ENCODE measurements around the gene SPINT2. TPM values are rescaled to one million over a fixed set of nuclear protein-coding genes. Genes with fewer than 3 reads are reported as not detected.

Gene SPINT2
- total RNA-seq, 1 donor from 2014 or later: 171 TPM

DNA sequence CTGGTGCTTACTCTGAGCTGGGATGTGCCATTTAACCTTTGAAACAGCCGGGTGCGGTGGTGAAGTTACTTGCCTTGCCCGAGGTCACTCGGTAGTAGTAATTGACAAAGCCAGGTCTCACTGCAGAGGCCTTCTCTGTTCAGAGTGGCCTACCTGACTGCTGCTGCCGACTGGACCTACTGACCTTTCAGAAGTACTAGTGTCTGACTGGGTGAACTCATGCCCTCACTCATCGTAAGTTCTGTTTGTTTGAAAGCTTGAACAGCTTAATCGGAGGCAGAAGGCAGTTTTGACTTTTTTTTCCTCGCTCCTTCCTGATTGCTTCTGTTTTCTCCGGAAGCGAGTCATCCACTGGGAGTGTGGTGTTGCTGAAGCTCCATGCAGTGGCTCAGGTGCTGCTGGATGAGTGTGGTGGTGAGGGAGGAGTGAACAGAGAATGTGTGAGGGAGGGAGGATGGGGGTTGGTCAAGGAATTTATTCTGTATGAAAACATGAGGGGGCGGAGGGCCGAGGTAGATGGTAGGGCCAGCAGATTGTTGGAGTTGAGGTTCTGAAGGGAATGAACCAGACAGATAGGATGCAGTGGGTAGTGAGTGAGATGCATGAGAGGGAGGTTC is 2.7 kb downstream of the SPINT2 start:
- Histone ChIP-seq H3K9me3 (ENCODE audit: insufficient read depth, low read depth, low read length) (no peaks in the 10 kb centered on the region), H4K20me1 (ENCODE audit: insufficient read depth, low read length) (no peaks in the 10 kb centered on the region), H2AFZ (ENCODE audit: low read depth, low read length) (peak overlapping the region; percentile 61), H3K4me2 (ENCODE audit: low read length) (peak overlapping the region; percentile 63), H3K36me3 (ENCODE audit: insufficient read depth, low read length) (no peaks in the 10 kb centered on the region), H3K4me1 (ENCODE audit: insufficient read depth, low read length) (peaks cover 36% of the 10 kb centered on the region), H3K27me3 (ENCODE audit: insufficient read depth, low read length) (no peaks in the 10 kb centered on the region), H3K9ac (ENCODE audit: low read length) (peak overlapping the region; percentile 22), H3K79me2 (ENCODE audit: insufficient read depth, low read length) (no peaks in the 10 kb centered on the region), H3K4me3 (ENCODE audit: insufficient read depth, low read depth, low read length) (no peak overlapping the region), H3K27ac (ENCODE audit: low read depth, low read length) (peak overlapping the region; percentile 28)
- no peaks in the 10 kb centered on the region for H3K9me3 Mint-ChIP-seq (ENCODE audit: unreplicated experiment)
- FAIRE-seq (no peak), DNase-seq (ENCODE audit: low read depth) (peak; percentile 68)
- H3K36me3 Mint-ChIP-seq (ENCODE audit: low read depth, unreplicated experiment): peaks cover 6% of the 10 kb centered on the region
- no peak for TF ChIP-seq EZH2 (IDR thresholded peaks at IDR 0.05; ENCODE audit: insufficient read depth, low read length)
- TF ChIP-seq, protein P1, sequence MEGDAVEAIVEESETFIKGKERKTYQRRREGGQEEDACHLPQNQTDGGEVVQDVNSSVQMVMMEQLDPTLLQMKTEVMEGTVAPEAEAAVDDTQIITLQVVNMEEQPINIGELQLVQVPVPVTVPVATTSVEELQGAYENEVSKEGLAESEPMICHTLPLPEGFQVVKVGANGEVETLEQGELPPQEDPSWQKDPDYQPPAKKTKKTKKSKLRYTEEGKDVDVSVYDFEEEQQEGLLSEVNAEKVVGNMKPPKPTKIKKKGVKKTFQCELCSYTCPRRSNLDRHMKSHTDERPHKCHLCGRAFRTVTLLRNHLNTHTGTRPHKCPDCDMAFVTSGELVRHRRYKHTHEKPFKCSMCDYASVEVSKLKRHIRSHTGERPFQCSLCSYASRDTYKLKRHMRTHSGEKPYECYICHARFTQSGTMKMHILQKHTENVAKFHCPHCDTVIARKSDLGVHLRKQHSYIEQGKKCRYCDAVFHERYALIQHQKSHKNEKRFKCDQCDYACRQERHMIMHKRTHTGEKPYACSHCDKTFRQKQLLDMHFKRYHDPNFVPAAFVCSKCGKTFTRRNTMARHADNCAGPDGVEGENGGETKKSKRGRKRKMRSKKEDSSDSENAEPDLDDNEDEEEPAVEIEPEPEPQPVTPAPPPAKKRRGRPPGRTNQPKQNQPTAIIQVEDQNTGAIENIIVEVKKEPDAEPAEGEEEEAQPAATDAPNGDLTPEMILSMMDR (IDR thresholded peaks at IDR 0.05; ENCODE audit: insufficient read depth, low read depth, low read length): no peak
- no peaks in the 10 kb centered on the region for H3K27me3 Mint-ChIP-seq (ENCODE audit: low read depth, unreplicated experiment)
- H3K27ac Mint-ChIP-seq (ENCODE audit: unreplicated experiment): peak overlapping the region; percentile 83
- H3K4me3 Mint-ChIP-seq (ENCODE audit: unreplicated experiment): peak overlapping the region; percentile 58
- peaks cover 50% of the 10 kb centered on the region for H3K4me1 Mint-ChIP-seq (ENCODE audit: low read depth, unreplicated experiment)

DNA sequence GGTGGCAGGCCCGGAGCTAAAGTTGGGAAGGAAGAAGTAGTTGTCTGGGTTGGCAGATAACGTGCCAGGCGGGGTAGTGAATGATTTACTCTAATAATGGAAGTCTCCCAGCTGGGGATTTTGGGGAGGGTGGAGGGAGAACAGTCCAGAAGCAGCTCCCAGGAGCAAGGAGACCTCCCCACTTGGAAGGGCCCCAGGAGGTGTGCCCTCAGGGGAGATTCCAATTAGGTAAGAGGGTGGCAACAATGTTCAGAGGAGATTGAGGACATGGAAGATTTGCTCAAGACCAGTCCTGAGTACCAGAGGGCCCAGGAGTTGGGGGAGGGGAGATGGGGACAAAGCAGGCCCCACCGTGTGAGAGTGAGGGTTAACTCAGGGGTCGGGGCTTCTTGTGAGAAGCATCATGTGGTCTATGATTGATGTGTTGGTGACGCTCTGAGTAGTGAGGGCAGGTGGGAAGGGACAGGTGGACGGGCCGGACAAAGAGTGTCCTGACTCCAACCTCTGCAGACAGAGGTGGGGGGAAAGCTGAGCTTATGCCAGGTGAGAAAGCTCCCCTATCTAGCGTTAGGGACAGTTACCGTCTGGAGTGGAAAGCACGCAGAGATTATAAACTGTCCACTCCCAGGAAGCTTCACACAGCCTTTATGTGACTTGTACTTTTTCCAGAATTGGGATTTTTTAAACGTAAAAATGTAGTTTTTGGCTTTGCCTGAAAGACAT is 3.5 kb downstream of the SPINT2 start:
- DNase-seq (ENCODE audit: low read depth): no peak
- no peaks in the 10 kb centered on the region for H4K20me1 ChIP-seq (ENCODE audit: insufficient read depth, low read length)
- Mint-ChIP-seq H3K36me3 (ENCODE audit: low read depth, unreplicated experiment) (peaks cover 6% of the 10 kb centered on the region), H3K9me3 (ENCODE audit: unreplicated experiment) (no peaks in the 10 kb centered on the region), H3K4me3 (ENCODE audit: unreplicated experiment) (no peak overlapping the region), H3K27ac (ENCODE audit: unreplicated experiment) (peak overlapping the region; percentile 30), H3K4me1 (ENCODE audit: low read depth, unreplicated experiment) (peaks cover 50% of the 10 kb centered on the region), H3K27me3 (ENCODE audit: low read depth, unreplicated experiment) (no peaks in the 10 kb centered on the region)
- no peak overlapping the region for H3K4me3 ChIP-seq (ENCODE audit: insufficient read depth, low read depth, low read length)
- H3K9ac ChIP-seq (ENCODE audit: low read length): no peak overlapping the region
- H3K27ac ChIP-seq (ENCODE audit: low read depth, low read length): no peak overlapping the region
- no peaks in the 10 kb centered on the region for H3K27me3 ChIP-seq (ENCODE audit: insufficient read depth, low read length)
- H3K9me3 ChIP-seq (ENCODE audit: insufficient read depth, low read depth, low read length): no peaks in the 10 kb centered on the region
- peak overlapping the region; percentile 63 for H3K4me2 ChIP-seq (ENCODE audit: low read length)
- peaks cover 36% of the 10 kb centered on the region for H3K4me1 ChIP-seq (ENCODE audit: insufficient read depth, low read length)
- no peak overlapping the region for H2AFZ ChIP-seq (ENCODE audit: low read depth, low read length)
- TF ChIP-seq EZH2 (IDR thresholded peaks at IDR 0.05; ENCODE audit: insufficient read depth, low read length): no peak
- TF ChIP-seq, protein P1 (IDR thresholded peaks at IDR 0.05; ENCODE audit: insufficient read depth, low read depth, low read length): no peak
- no peak for FAIRE-seq
- no peaks in the 10 kb centered on the region for H3K36me3 ChIP-seq (ENCODE audit: insufficient read depth, low read length)
- no peaks in the 10 kb centered on the region for H3K79me2 ChIP-seq (ENCODE audit: insufficient read depth, low read length)

DNA sequence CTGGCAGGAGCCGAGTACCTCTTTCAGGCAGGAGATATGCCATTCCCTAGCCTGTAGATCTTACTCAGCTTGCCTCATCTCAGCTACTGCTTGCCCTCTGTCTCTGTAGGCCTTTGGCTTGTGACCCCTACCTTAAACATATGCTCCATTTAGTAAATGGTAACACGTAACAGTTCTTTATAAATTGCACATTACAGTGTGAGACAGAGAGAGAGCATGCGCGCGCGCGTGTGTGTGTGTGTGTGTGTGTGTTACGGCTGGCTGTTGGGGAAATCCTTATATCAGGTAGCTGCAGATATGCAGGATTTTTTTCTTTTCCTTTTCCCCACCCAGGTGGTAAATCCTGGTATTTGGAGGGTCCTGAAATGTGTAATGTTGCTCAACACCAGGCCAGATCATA is 4.2 kb downstream of the SPINT2 start:
- peaks cover 35% of the 10 kb centered on the region for H3K4me1 ChIP-seq (ENCODE audit: insufficient read depth, low read length)
- Mint-ChIP-seq H3K9me3 (ENCODE audit: unreplicated experiment) (no peaks in the 10 kb centered on the region), H3K27ac (ENCODE audit: unreplicated experiment) (no peak overlapping the region), H3K4me1 (ENCODE audit: low read depth, unreplicated experiment) (peaks cover 47% of the 10 kb centered on the region), H3K4me3 (ENCODE audit: unreplicated experiment) (no peak overlapping the region), H3K36me3 (ENCODE audit: low read depth, unreplicated experiment) (peaks cover 6% of the 10 kb centered on the region), H3K27me3 (ENCODE audit: low read depth, unreplicated experiment) (no peaks in the 10 kb centered on the region)
- no peak for DNase-seq (ENCODE audit: low read depth)
- H3K4me3 ChIP-seq (ENCODE audit: insufficient read depth, low read depth, low read length): no peak overlapping the region
- FAIRE-seq: no peak
- H3K4me2 ChIP-seq (ENCODE audit: low read length): no peak overlapping the region
- no peak overlapping the region for H2AFZ ChIP-seq (ENCODE audit: low read depth, low read length)
- H3K36me3 ChIP-seq (ENCODE audit: insufficient read depth, low read length): no peaks in the 10 kb centered on the region
- H3K9ac ChIP-seq (ENCODE audit: low read length): no peak overlapping the region
- no peak overlapping the region for H3K27ac ChIP-seq (ENCODE audit: low read depth, low read length)
- H3K27me3 ChIP-seq (ENCODE audit: insufficient read depth, low read length): no peaks in the 10 kb centered on the region
- no peaks in the 10 kb centered on the region for H3K9me3 ChIP-seq (ENCODE audit: insufficient read depth, low read depth, low read length)
- H3K79me2 ChIP-seq (ENCODE audit: insufficient read depth, low read length): no peaks in the 10 kb centered on the region
- TF ChIP-seq, protein P1 (IDR thresholded peaks at IDR 0.05; ENCODE audit: insufficient read depth, low read depth, low read length): no peak
- TF ChIP-seq EZH2 (IDR thresholded peaks at IDR 0.05; ENCODE audit: insufficient read depth, low read length): no peak
- no peaks in the 10 kb centered on the region for H4K20me1 ChIP-seq (ENCODE audit: insufficient read depth, low read length)
